Measurements from ENCODE around the gene ELAPOR1. TPM values are rescaled to one million over a fixed set of nuclear protein-coding genes. Genes with fewer than 3 reads are reported as not detected.

ELAPOR1 gene
- total and polyA plus RNA-seq, 9 of the 15 experiments (the other 6 are each of a cell fraction or from before 2014, with no cell fraction given): 0.07 to 1.2 (median 0.18) TPM

- no peak for TF ChIP-seq ETS2 (tag; IDR thresholded peaks at IDR 0.05; ENCODE audit: borderline replicate concordance, poor library complexity, severe bottlenecking)
- TF ChIP-seq, protein P1, sequence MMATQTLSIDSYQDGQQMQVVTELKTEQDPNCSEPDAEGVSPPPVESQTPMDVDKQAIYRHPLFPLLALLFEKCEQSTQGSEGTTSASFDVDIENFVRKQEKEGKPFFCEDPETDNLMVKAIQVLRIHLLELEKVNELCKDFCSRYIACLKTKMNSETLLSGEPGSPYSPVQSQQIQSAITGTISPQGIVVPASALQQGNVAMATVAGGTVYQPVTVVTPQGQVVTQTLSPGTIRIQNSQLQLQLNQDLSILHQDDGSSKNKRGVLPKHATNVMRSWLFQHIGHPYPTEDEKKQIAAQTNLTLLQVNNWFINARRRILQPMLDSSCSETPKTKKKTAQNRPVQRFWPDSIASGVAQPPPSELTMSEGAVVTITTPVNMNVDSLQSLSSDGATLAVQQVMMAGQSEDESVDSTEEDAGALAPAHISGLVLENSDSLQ (IDR thresholded peaks at IDR 0.05): peak; percentile 52
- no peak for TF ChIP-seq NR2C2 (CRISPR knock-in tag; IDR thresholded peaks at IDR 0.05)
- TF ChIP-seq NR2C2 (tag; IDR thresholded peaks at IDR 0.05): no peak
- TF ChIP-seq LEF1 (IDR thresholded peaks at IDR 0.05): peak; percentile 31; the same call in 1 of the 2 replicates
- peak; percentile 98 for TF ChIP-seq ZSCAN29 (IDR thresholded peaks at IDR 0.05)
- peak in 2 of 3 experiments; percentile 47 to 68 for TF ChIP-seq YY1 (IDR thresholded peaks at IDR 0.05; ENCODE audit: borderline replicate concordance in 1 of 3, control insufficient read depth in 1 of 3, extremely low read depth in 1 of 3, insufficient read depth in 3 of 3, insufficient read length in 1 of 3, insufficient replicate concordance in 2 of 3, low read depth in 1 of 3, low read length in 2 of 3)
- TF ChIP-seq ZC3H4 (CRISPR knock-in tag; IDR thresholded peaks at IDR 0.05; ENCODE audit: borderline replicate concordance): no peak
- TF ChIP-seq PML (IDR thresholded peaks at IDR 0.05; ENCODE audit: low read length): peak; percentile 28; the same call in 1 of the 2 replicates
- TF ChIP-seq SMC3 (conservative IDR thresholded peaks at IDR 0.05; ENCODE audit: insufficient read depth, low read depth, low read length): peak; percentile 76
- 0 out of 2 replicates have a peak, but pooled peaks have one; percentile 20 for TF ChIP-seq FOXM1 (IDR thresholded peaks at IDR 0.05; ENCODE audit: low read depth)
- TF ChIP-seq FOXM1 (CRISPR knock-in tag; IDR thresholded peaks at IDR 0.05; ENCODE audit: low read depth): no peak
- peak; percentile 46; the same call in 1 of the 2 replicates for TF ChIP-seq THRB (CRISPR knock-in tag; conservative IDR thresholded peaks at IDR 0.05)
- peak; percentile 57 for TF ChIP-seq HCFC1 (IDR thresholded peaks at IDR 0.05; ENCODE audit: low read depth, low read length)
- TF ChIP-seq MTA3 (IDR thresholded peaks at IDR 0.05; ENCODE audit: borderline replicate concordance): peak; percentile 91
- TF ChIP-seq SMARCB1 (IDR thresholded peaks at IDR 0.05; ENCODE audit: insufficient read length, low read depth): no peak
- peak; percentile 33 for TF ChIP-seq PHF20 (IDR thresholded peaks at IDR 0.05; ENCODE audit: partially characterized antibody)
- TF ChIP-seq RB1 (IDR thresholded peaks at IDR 0.05; ENCODE audit: low read depth): peak; percentile 58
- TF ChIP-seq UBTF (IDR thresholded peaks at IDR 0.05; ENCODE audit: borderline replicate concordance in 1 of 2, low read depth in 2 of 2, low read length in 2 of 2): 0 out of 4 replicates have a peak, but pooled peaks have one; percentile 55 to 65
- no peak for TF ChIP-seq ZNF699 (CRISPR knock-in tag; IDR thresholded peaks at IDR 0.05; ENCODE audit: insufficient replicate concordance)
- TF ChIP-seq ETV1 (tag; conservative IDR thresholded peaks at IDR 0.05; ENCODE audit: low read depth): peak; percentile 57
- TF ChIP-seq XRCC5 (IDR thresholded peaks at IDR 0.05; ENCODE audit: low read depth, low read length): peak; percentile 96
These were observed 24.5 kb upstream of the ELAPOR1 start (continued) for GRCh38 chr1:109089242-109090015.

Data from K562 (cell line).